Choroid plexus epithelial cell (primary cell): Measurements from ENCODE around the gene ZNF397.

Experiments used
- DNase-seq: peaks from one replicate; pipeline ENCODE4 v3.0.0-alpha.2; 2010; ENCODE audit warnings: low read depth
- H3K4me3 ChIP-seq: 2 replicates; pipeline ENCODE4 v1.5.1; 2011; ENCODE audit warnings: low read depth, mild to moderate bottlenecking, control low read depth, low read length, moderate library complexity
- CTCF ChIP-seq: conservative IDR thresholded peaks from 2 replicates; pipeline ENCODE4 v1.5.1; 2011; ENCODE audit warnings: low read depth, mild to moderate bottlenecking, control low read depth, inconsistent platforms, low read length, moderate library complexity

The ZNF397 gene

DNA sequence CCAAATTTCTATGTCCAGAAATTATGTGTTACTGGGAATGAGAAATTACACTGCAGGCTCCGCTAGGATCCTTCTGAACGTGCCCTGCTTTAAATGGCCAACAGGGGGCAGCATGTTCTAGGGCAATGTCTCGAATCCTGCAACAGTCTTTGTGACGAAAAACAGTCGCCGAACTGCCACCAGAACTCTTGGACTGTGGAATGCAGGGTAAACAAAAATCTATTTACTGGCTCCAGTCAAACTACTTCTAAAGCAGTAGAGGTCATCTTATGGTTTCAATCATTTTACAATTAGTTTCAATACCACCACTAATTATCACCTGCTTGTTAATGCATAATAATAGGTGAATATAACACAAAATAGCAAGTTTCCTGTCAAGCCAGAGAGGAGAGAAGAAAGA is 9.8 kb upstream of the ZNF397 start:
- TF ChIP-seq CTCF, result peak; percentile 98
- H3K4me3 ChIP-seq, result peak overlapping the region; percentile 29
- peak; percentile 83 for DNase-seq

DNA sequence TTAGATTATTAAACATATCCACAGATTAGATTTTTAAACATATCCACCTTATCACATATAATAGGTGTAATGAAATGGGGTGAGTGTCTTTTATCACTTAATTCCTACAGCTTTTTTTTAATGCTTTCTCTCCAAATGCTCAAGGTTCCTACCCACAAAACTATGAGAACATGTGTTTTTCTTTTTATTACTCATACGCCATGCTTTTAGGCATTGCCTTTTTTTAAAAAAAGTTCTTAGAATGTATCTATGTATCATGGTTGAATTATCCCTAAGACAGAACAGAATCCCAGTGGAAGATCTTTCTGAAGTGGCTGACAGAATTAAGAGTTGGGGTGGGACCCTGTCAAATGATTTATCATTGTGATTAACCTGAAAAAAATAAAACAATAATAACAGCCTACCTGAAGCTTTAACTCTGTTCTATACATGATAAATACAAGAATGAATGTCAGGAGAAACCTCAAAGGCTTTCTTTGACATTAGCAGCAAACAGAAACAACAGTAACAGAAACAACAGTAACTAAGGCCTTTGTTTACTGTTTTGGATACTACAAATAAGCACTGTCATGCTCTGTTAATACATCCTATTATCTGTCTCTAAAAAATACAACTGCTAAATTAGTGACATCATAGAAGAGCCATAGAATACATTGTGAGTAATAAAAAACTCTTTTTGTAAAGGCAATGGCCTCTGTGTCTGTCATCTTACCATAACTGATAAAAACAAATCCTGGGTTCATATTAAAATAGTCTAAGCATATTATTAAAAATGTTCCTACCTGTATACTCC is 4.1 kb upstream of the ZNF397 start:
- no peak for TF ChIP-seq CTCF
- H3K4me3 ChIP-seq, result no peak overlapping the region
- no peak for DNase-seq

- H3K4me3 ChIP-seq, result no peak overlapping the region
- TF ChIP-seq CTCF, result no peak
- no peak for DNase-seq
These were observed 1.5 kb upstream of the ZNF397 start for GRCh38 chr18:35239314-35239713.

DNA sequence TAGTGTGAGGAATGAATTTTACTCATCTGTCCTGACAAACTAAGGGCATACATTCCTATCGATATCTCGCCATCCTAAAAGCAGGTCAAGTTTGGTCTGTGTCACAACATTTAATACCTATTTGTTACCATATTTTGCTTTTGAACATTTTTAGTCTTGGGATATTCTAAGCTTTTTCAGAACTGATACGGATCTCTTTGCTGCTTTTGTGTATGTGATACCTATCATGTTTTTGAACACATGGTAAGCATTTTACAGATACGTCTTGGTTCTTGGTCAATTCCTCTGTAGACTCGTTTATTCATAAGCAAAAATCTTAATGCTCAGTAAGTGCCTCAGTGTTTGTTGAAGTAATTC is 592 bp downstream of the ZNF397 start:
- TF ChIP-seq CTCF, result no peak
- H3K4me3 ChIP-seq, result peak overlapping the region; percentile 82
- DNase-seq, result no peak

DNA sequence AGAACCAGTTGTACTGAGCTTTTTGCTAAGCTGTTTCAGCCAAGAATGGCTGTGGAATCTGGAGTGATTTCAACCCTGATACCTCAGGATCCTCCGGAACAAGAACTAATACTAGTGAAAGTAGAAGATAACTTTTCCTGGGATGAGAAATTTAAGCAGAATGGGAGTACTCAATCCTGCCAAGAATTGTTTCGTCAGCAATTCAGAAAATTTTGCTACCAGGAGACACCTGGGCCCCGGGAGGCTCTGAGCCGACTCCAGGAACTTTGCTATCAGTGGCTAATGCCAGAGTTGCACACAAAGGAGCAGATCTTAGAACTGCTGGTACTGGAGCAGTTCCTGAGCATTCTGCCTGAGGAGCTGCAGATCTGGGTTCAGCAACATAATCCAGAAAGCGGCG is 1.6 kb downstream of the ZNF397 start:
- TF ChIP-seq CTCF, result no peak
- no peak for DNase-seq
- H3K4me3 ChIP-seq, result no peak overlapping the region

DNA sequence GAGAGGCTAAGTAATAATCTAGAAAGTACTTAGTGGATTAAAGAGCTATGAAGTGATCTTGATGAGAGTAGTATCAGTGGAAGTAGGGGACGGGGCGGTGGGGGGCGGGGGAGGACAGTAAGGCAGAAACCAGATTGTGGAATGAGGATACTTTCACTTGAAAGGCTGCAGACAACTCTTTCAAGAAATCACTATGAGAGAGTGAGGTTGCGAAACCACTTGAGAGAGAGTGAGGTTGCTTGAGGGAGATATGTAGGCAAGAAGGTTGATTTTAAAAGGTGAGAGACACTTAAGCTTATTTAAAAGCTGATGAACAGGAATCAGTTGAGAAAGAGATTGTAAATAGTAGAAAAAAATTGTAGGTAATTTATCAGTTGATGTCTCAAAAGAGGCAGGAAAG is 3.8 kb downstream of the ZNF397 start:
- no peak overlapping the region for H3K4me3 ChIP-seq
- no peak for DNase-seq
- TF ChIP-seq CTCF, result no peak

GRCh38 chr18:35245719-35246317 is 5.0 kb downstream of the ZNF397 start:
- no peak for DNase-seq
- no peak overlapping the region for H3K4me3 ChIP-seq
- no peak for TF ChIP-seq CTCF
